K562 (cell line): Measurements from ENCODE around the gene PRKAG2. TPM values are rescaled to one million over a fixed set of nuclear protein-coding genes. Genes with fewer than 3 reads are reported as not detected.

ENCODE experiments used
- CCNT2 ChIP-seq: IDR thresholded peaks from 2 replicates; pipeline ENCODE4 v1.6.1; 2011; ENCODE audit warnings: borderline replicate concordance, low read depth, mild to moderate bottlenecking, moderate library complexity, mixed read lengths, low read length; ENCODE audit not compliant: insufficient read length; ENCODE audit errors: extremely low read depth
- CGGBP1 ChIP-seq: fragments of 250-450 bp; sonication (Bioruptor Pico); IDR thresholded peaks from 2 replicates; pipeline ENCODE4 v1.9.0; 2021; ENCODE audit warnings: mild to moderate bottlenecking
- DMBX1 ChIP-seq: fragments of 250-450 bp; sonication (Bioruptor Pico); IDR thresholded peaks from 2 replicates; pipeline ENCODE4 v1.8.0; 2022; ENCODE audit warnings: inconsistent platforms, mild to moderate bottlenecking, moderate library complexity, borderline replicate concordance
- FOXA3 ChIP-seq, 2 experiments: fragments of 450-650 bp in 1 of 2; sonication (generic) in 1 of 2; formaldehyde crosslinking; IDR thresholded peaks in 1 of 2; conservative IDR thresholded peaks in 1 of 2; 2 replicates each; pipeline versions ENCODE4 v1.4.0 to v1.8.0; 2020 to 2022; ENCODE audit warnings: mild to moderate bottlenecking in 2 of 2, missing genetic modification reagents in 1 of 2
- HLTF ChIP-seq: fragments of 450-650 bp; IDR thresholded peaks from 2 replicates; pipeline ENCODE4 v1.6.1; 2016
- IRF9 ChIP-seq: fragments of 450-650 bp; IDR thresholded peaks from 2 replicates; pipeline ENCODE4 v1.6.1; 2016; ENCODE audit warnings: missing biosample characterization, missing genetic modification characterization
- MEF2A ChIP-seq: IDR thresholded peaks from 2 replicates; pipeline ENCODE4 v1.6.1; 2011; ENCODE audit warnings: low read depth, mild to moderate bottlenecking, low read length, moderate library complexity; ENCODE audit not compliant: control insufficient read depth
- TAF1 ChIP-seq: IDR thresholded peaks from 2 replicates; pipeline ENCODE4 v1.6.1; 2011; ENCODE audit warnings: mild to moderate bottlenecking, low read length, moderate library complexity; ENCODE audit not compliant: insufficient read depth, control insufficient read depth, severe bottlenecking; ENCODE audit errors: extremely low read depth
- TCFL5 ChIP-seq: fragments of 250-450 bp; sonication (Bioruptor Pico); conservative IDR thresholded peaks from 2 replicates; pipeline ENCODE4 v1.6.1; 2021; ENCODE audit warnings: mild to moderate bottlenecking, moderate library complexity, matching md5 sums
- ZNF696 ChIP-seq: fragments of 250-450 bp; sonication (Bioruptor Pico); conservative IDR thresholded peaks from 2 replicates; pipeline ENCODE4 v1.4.0; 2020; ENCODE audit warnings: mild to moderate bottlenecking, moderate library complexity
- polyA plus RNA-seq, 8 experiments: library from polyadenylated mRNA; depleted of rRNA in 4 of 8; stranded (reverse) in 5 of 8; unstranded in 3 of 8; fragments of >200 nt; fragmentation: Nextera tagmentation in 2 of 8; fragmentation: Illumina TruSeq in 1 of 8; extraction: Ambion mirVana in 2 of 8; extraction: Trizol in 1 of 8; gene quantifications; 2 replicates each; pipeline versions ENCODE4 v1.2.1 to v1.2.3, GENCODE V29; 2011 to 2014; ENCODE audit warnings: inconsistent platforms in 1 of 8, missing spikeins in 1 of 8
- total RNA-seq, 7 experiments: library from RNA; depleted of rRNA in 6 of 7; stranded (reverse); fragments of >200 nt in 6 of 7; fragmentation: Illumina TruSeq in 2 of 7; extraction: Trizol in 2 of 7; gene quantifications; 2 replicates each; pipeline versions ENCODE4 v1.2.1 to v1.2.3, GENCODE V29; 2011 to 2021; ENCODE audit warnings: low replicate concordance in 1 of 7
- TF ChIP-seq, protein P1 (sequence below): IDR thresholded peaks from 3 replicates; pipeline ENCODE4 v1.6.1; 2011; ENCODE audit warnings: borderline replicate concordance, mild to moderate bottlenecking; ENCODE audit not compliant: insufficient read length, insufficient read depth
- TF ChIP-seq, protein P2 (sequence below): fragments of 250-450 bp; sonication (Bioruptor Pico); IDR thresholded peaks from 2 replicates; pipeline ENCODE4 v1.4.0; 2020; ENCODE audit warnings: mild to moderate bottlenecking, moderate library complexity, borderline replicate concordance
- TF ChIP-seq, protein P3 (sequence below): fragments of 250-450 bp; sonication (Bioruptor Pico); IDR thresholded peaks from 2 replicates; pipeline ENCODE4 v1.5.0; 2022; ENCODE audit warnings: mild to moderate bottlenecking
- TF ChIP-seq, protein P4 (sequence below), 2 experiments: fragments of 200-800 bp in 1 of 2; sonication (Bioruptor generic) in 1 of 2; sonication (generic) in 1 of 2; formaldehyde crosslinking in 1 of 2; IDR thresholded peaks in 1 of 2; conservative IDR thresholded peaks in 1 of 2; 2 replicates each; pipeline versions ENCODE4 v1.5.0 to v1.6.1; 2016 to 2020; ENCODE audit warnings: missing compliant biosample characterization in 1 of 2, missing genetic modification characterization in 1 of 2, missing genetic modification reagents in 1 of 2

The PRKAG2 gene
- total and polyA plus RNA-seq, 9 of the 15 experiments (the other 6 are each of a cell fraction or from before 2014, with no cell fraction given), result 0.99 to 5.6 (median 3.3) TPM

DNA sequence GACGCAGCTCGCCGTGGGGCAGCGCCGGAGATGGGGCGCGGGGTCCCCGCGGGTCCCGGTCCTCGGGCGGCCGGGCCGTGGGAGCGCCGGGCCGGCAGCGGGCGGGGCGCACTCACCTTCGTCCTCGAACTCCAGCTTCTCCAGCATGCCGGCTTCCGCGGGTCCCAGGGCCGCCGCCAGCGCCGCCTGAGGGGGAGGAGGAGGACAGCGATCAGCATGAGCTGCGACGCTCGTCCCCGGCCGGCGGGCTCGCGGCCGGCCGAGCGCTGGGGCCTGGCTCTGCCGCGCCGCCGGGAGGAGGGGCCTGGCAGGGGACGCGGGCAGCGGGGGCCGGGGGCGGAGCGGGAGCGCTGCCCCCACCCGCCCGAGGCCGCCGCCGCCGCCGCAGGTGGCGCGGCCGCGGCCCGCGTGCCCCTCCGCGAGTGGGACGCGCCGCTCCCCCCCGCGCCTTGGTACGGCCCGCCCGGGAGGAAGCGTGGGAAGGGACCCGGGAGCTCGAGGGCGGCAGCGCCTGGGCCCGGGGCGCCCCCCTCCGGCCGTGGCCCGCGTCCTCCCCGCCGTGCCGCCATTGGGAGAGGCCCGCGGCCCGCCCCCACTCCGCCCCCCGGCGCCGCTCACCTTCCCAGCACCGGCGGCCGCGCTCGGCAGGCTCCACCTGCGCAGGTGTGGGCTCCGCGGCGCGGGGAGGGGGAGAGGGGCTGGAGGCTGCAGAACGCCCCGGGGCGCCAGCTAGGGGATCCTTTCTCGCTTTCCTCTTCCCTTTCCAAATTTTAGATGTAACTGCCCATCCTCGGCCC, 244.8 kb downstream of the PRKAG2 start (continued):
- no peak for TF ChIP-seq ZNF696 (CRISPR knock-in tag)
- TF ChIP-seq FOXA3 (CRISPR knock-in tag; conservative IDR thresholded peaks at IDR 0.05 in 1 of 2, IDR thresholded peaks at IDR 0.05 in 1 of 2), result no peak
- TF ChIP-seq CGGBP1 (CRISPR knock-in tag), result no peak
- no peak for TF ChIP-seq IRF9 (tag)
- no peak for TF ChIP-seq MEF2A
- TF ChIP-seq HLTF, result no peak
- TF ChIP-seq, protein P1, sequence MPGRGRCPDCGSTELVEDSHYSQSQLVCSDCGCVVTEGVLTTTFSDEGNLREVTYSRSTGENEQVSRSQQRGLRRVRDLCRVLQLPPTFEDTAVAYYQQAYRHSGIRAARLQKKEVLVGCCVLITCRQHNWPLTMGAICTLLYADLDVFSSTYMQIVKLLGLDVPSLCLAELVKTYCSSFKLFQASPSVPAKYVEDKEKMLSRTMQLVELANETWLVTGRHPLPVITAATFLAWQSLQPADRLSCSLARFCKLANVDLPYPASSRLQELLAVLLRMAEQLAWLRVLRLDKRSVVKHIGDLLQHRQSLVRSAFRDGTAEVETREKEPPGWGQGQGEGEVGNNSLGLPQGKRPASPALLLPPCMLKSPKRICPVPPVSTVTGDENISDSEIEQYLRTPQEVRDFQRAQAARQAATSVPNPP, result no peak
- TF ChIP-seq, protein P2, sequence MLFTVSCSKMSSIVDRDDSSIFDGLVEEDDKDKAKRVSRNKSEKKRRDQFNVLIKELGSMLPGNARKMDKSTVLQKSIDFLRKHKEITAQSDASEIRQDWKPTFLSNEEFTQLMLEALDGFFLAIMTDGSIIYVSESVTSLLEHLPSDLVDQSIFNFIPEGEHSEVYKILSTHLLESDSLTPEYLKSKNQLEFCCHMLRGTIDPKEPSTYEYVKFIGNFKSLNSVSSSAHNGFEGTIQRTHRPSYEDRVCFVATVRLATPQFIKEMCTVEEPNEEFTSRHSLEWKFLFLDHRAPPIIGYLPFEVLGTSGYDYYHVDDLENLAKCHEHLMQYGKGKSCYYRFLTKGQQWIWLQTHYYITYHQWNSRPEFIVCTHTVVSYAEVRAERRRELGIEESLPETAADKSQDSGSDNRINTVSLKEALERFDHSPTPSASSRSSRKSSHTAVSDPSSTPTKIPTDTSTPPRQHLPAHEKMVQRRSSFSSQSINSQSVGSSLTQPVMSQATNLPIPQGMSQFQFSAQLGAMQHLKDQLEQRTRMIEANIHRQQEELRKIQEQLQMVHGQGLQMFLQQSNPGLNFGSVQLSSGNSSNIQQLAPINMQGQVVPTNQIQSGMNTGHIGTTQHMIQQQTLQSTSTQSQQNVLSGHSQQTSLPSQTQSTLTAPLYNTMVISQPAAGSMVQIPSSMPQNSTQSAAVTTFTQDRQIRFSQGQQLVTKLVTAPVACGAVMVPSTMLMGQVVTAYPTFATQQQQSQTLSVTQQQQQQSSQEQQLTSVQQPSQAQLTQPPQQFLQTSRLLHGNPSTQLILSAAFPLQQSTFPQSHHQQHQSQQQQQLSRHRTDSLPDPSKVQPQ, result no peak
- TF ChIP-seq, protein P3, sequence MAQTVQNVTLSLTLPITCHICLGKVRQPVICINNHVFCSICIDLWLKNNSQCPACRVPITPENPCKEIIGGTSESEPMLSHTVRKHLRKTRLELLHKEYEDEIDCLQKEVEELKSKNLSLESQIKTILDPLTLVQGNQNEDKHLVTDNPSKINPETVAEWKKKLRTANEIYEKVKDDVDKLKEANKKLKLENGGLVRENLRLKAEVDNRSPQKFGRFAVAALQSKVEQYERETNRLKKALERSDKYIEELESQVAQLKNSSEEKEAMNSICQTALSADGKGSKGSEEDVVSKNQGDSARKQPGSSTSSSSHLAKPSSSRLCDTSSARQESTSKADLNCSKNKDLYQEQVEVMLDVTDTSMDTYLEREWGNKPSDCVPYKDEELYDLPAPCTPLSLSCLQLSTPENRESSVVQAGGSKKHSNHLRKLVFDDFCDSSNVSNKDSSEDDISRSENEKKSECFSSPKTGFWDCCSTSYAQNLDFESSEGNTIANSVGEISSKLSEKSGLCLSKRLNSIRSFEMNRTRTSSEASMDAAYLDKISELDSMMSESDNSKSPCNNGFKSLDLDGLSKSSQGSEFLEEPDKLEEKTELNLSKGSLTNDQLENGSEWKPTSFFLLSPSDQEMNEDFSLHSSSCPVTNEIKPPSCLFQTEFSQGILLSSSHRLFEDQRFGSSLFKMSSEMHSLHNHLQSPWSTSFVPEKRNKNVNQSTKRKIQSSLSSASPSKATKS (CRISPR knock-in tag), result no peak
- no peak for TF ChIP-seq TCFL5 (CRISPR knock-in tag)
- no peak for TF ChIP-seq TAF1
- TF ChIP-seq, protein P4, sequence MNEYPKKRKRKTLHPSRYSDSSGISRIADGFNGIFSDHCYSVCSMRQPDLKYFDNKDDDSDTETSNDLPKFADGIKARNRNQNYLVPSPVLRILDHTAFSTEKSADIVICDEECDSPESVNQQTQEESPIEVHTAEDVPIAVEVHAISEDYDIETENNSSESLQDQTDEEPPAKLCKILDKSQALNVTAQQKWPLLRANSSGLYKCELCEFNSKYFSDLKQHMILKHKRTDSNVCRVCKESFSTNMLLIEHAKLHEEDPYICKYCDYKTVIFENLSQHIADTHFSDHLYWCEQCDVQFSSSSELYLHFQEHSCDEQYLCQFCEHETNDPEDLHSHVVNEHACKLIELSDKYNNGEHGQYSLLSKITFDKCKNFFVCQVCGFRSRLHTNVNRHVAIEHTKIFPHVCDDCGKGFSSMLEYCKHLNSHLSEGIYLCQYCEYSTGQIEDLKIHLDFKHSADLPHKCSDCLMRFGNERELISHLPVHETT (CRISPR knock-in tag; conservative IDR thresholded peaks at IDR 0.05 in 1 of 2, IDR thresholded peaks at IDR 0.05 in 1 of 2), result peak in 1 of 2 experiments; percentile 63; a peak in 2 of 4 replicates
- TF ChIP-seq DMBX1 (CRISPR knock-in tag), result no peak
- no peak for TF ChIP-seq CCNT2
